Measurements from ENCODE around the gene PRR30.

Gene PRR30

GRCh38 chr2:27095745-27096651 lies 43.2 kb downstream of the PRR30 start:
- peak; percentile 26 for DNase-seq

- DNase-seq, result no peak
Observed at GRCh38 chr2:27095427-27095744, 43.8 kb downstream of the PRR30 start.

- DNase-seq, result no peak
Observed at GRCh38 chr2:27094353-27094984, 44.7 kb downstream of the PRR30 start.

GRCh38 chr2:27093430-27094352 lies 45.5 kb downstream of the PRR30 start:
- no peak for DNase-seq

GRCh38 chr2:27092696-27093429 lies 46.3 kb downstream of the PRR30 start:
- DNase-seq, result no peak

- DNase-seq, result no peak
Observed at GRCh38 chr2:27091746-27092695, 47.2 kb downstream of the PRR30 start.

GRCh38 chr2:27089111-27089954 lies 49.9 kb downstream of the PRR30 start:
- DNase-seq, result no peak

GRCh38 chr2:27088634-27089033 lies 50.6 kb downstream of the PRR30 start:
- DNase-seq, result no peak

- no peak for DNase-seq
Observed at GRCh38 chr2:27087823-27088410, 51.3 kb downstream of the PRR30 start.

Measured in central memory CD4-positive, alpha-beta T cell (primary cell).